H1 (cell line): ENCODE results near the gene BPHL. TPM values are rescaled to one million over a fixed set of nuclear protein-coding genes. Genes with fewer than 3 reads are reported as not detected.

Source experiments
- CTCF ChIA-PET: fragments of 300-600 bp; sonication (Branson Sonifier 250); formaldehyde crosslinking; loops from one replicate; lab custom pipeline; 2021; ENCODE audit not compliant: partially characterized antibody; lab: Charles Lee
- POLR2A ChIA-PET: fragments of 300-600 bp; sonication (Branson Sonifier 250); formaldehyde crosslinking; loops from one replicate; lab custom pipeline; 2021; ENCODE audit warnings: inconsistent platforms; ENCODE audit not compliant: partially characterized antibody; lab: Charles Lee
- DNase-seq, 2 experiments: peaks; one replicate each; pipeline versions ENCODE4 v3.0.0 to v3.0.0-alpha.2; 2010 to 2022; ENCODE audit warnings: low spot score in 2 of 2, low read depth in 1 of 2, mixed read lengths in 1 of 2
- FAIRE-seq: peaks from 2 replicates; lab custom pipeline; 2011; peaks lifted over from hg19 to GRCh38; lab: Jason Lieb, UNC
- H2AFZ ChIP-seq: 2 replicates; pipeline ENCODE4 v1.8.1; 2012; ENCODE audit warnings: low read length, inconsistent platforms
- H2AK5ac ChIP-seq: 2 replicates; pipeline ENCODE4 v1.6.1; 2013; ENCODE audit warnings: low read depth, low read length
- H2BK120ac ChIP-seq: replicated peaks from 2 replicates; pipeline ENCODE3; 2013; ENCODE audit warnings: low read depth, low read length, inconsistent platforms
- H2BK12ac ChIP-seq: 2 replicates; pipeline ENCODE4 v1.6.1; 2013; ENCODE audit warnings: low read depth, low read length
- H2BK15ac ChIP-seq: 2 replicates; pipeline ENCODE4 v1.6.1; 2013; ENCODE audit warnings: low read length
- H2BK20ac ChIP-seq: 2 replicates; pipeline ENCODE4 v1.6.1; 2013; ENCODE audit warnings: low read length
- H2BK5ac ChIP-seq: 2 replicates; pipeline ENCODE4 v1.6.1; 2013; ENCODE audit warnings: low read depth, low read length
- H3K14ac ChIP-seq: 2 replicates; pipeline ENCODE4 v1.6.1; 2013; ENCODE audit warnings: inconsistent platforms; ENCODE audit not compliant: insufficient read length
- H3K18ac ChIP-seq: 2 replicates; pipeline ENCODE4 v1.6.1; 2013; ENCODE audit warnings: low read length; ENCODE audit errors: extremely low read depth
- H3K23ac ChIP-seq: 2 replicates; pipeline ENCODE4 v1.6.1; 2013; ENCODE audit warnings: inconsistent platforms; ENCODE audit not compliant: insufficient read length
- H3K23me2 ChIP-seq: 2 replicates; pipeline ENCODE4 v1.6.1; 2013; ENCODE audit warnings: low read depth, low read length
- H3K27ac ChIP-seq: 2 replicates; pipeline ENCODE4 v1.6.1; 2011; ENCODE audit warnings: low read depth, low read length, inconsistent platforms
- H3K27me3 ChIP-seq, 4 experiments: replicated peaks in 1 of 4; 1 replicate in 1 of 4; 2 replicates in 3 of 4; pipeline versions ENCODE4 v1.6.1 to v1.8.1; 2011 to 2013; ENCODE audit warnings: low read length in 3 of 4, mild to moderate bottlenecking in 3 of 4, inconsistent platforms in 2 of 4, mixed read lengths in 2 of 4, moderate library complexity in 1 of 4; ENCODE audit not compliant: control insufficient read depth in 3 of 4, insufficient read depth in 3 of 4; ENCODE audit errors: extremely low read depth in 1 of 4
- H3K36me3 ChIP-seq, 4 experiments: 2 replicates each; pipeline versions ENCODE4 v1.6.1 to v1.8.1; 2011 to 2013; ENCODE audit warnings: mild to moderate bottlenecking in 4 of 4, low read length in 3 of 4, moderate library complexity in 2 of 4, control low read depth in 1 of 4, inconsistent platforms in 1 of 4; ENCODE audit not compliant: insufficient read depth in 4 of 4, control insufficient read depth in 2 of 4
- H3K4ac ChIP-seq: replicated peaks from 2 replicates; pipeline ENCODE3; 2013; ENCODE audit warnings: low read length, low read depth, mixed read lengths, inconsistent platforms; ENCODE audit not compliant: insufficient read length
- H3K4me1 ChIP-seq, 4 experiments: replicated peaks in 1 of 4; 1 replicate in 1 of 4; 2 replicates in 3 of 4; pipeline versions ENCODE4 v1.6.1 to v1.8.1; 2011 to 2013; ENCODE audit warnings: low read length in 3 of 4, inconsistent platforms in 2 of 4, mixed read lengths in 1 of 4; ENCODE audit not compliant: insufficient read depth in 4 of 4, control insufficient read depth in 3 of 4
- H3K4me2 ChIP-seq, 2 experiments: 2 replicates each; pipeline versions ENCODE4 v1.6.1 to v1.8.1; 2011 to 2013; ENCODE audit warnings: low read depth in 2 of 2, low read length in 2 of 2, control low read depth in 1 of 2, inconsistent platforms in 1 of 2, mild to moderate bottlenecking in 1 of 2; ENCODE audit not compliant: insufficient read depth in 1 of 2
- H3K4me3 ChIP-seq, 4 experiments: fragments of 200-600, 300-600 bp in 1 of 4; sonication (generic), shearing (Covaris generic), sonication (Bioruptor Twin) in 1 of 4; 2 replicates each; pipeline versions ENCODE4 v1.5.1 to v1.8.1; 2011 to 2016; ENCODE audit warnings: low read length in 4 of 4, low read depth in 3 of 4, control low read depth in 2 of 4, inconsistent platforms in 2 of 4, mild to moderate bottlenecking in 2 of 4, mixed read lengths in 1 of 4, moderate library complexity in 1 of 4; ENCODE audit not compliant: insufficient read depth in 2 of 4; ENCODE audit errors: extremely low read depth in 1 of 4
- H3K56ac ChIP-seq: replicated peaks from 2 replicates; pipeline ENCODE3; 2013; ENCODE audit warnings: low read depth, mild to moderate bottlenecking, mixed read lengths, low read length, inconsistent platforms; ENCODE audit not compliant: insufficient read length
- H3K79me1 ChIP-seq: 2 replicates; pipeline ENCODE4 v1.6.1; 2013; ENCODE audit warnings: low read depth, low read length, control low read depth
- H3K79me2 ChIP-seq, 2 experiments: 2 replicates each; pipeline versions ENCODE4 v1.6.1 to v1.8.1; 2012 to 2013; ENCODE audit warnings: low read length in 2 of 2, mild to moderate bottlenecking in 2 of 2, inconsistent platforms in 1 of 2; ENCODE audit not compliant: insufficient read depth in 2 of 2, control insufficient read depth in 1 of 2
- H3K9ac ChIP-seq, 4 experiments: replicated peaks in 1 of 4; 1 replicate in 1 of 4; 2 replicates in 3 of 4; pipeline versions ENCODE4 v1.6.1 to v1.8.1; 2011 to 2013; ENCODE audit warnings: low read depth in 3 of 4, low read length in 3 of 4, control low read depth in 2 of 4, mild to moderate bottlenecking in 2 of 4, moderate library complexity in 2 of 4, inconsistent platforms in 1 of 4; ENCODE audit errors: extremely low read depth in 1 of 4
- H3K9me3 ChIP-seq, 2 experiments: 2 replicates each; pipeline versions ENCODE4 v1.6.1 to v1.8.1; 2012 to 2013; ENCODE audit warnings: mild to moderate bottlenecking in 2 of 2, moderate library complexity in 2 of 2, control low read depth in 1 of 2, inconsistent platforms in 1 of 2, low read depth in 1 of 2, low read length in 1 of 2, mixed read lengths in 1 of 2; ENCODE audit not compliant: insufficient read depth in 2 of 2
- H4K20me1 ChIP-seq, 2 experiments: replicated peaks in 1 of 2; 2 replicates each; pipeline versions ENCODE3 to v1.8.1; 2011 to 2013; ENCODE audit warnings: inconsistent platforms in 2 of 2, low read length in 2 of 2, mild to moderate bottlenecking in 1 of 2; ENCODE audit not compliant: insufficient read depth in 2 of 2, control insufficient read depth in 1 of 2
- H4K5ac ChIP-seq: 2 replicates; pipeline ENCODE4 v1.6.1; 2013; ENCODE audit warnings: low read length, low read depth, mixed read lengths, inconsistent platforms; ENCODE audit not compliant: insufficient read length
- H4K8ac ChIP-seq: 2 replicates; pipeline ENCODE4 v1.8.0; 2013; ENCODE audit warnings: mild to moderate bottlenecking, moderate library complexity, low read length, inconsistent platforms; ENCODE audit not compliant: insufficient read depth; ENCODE audit errors: extremely low read depth
- H4K91ac ChIP-seq: replicated peaks from 2 replicates; pipeline ENCODE3; 2013; ENCODE audit warnings: low read length, mixed read lengths, inconsistent platforms; ENCODE audit not compliant: insufficient read length
- ATF3 ChIP-seq: IDR thresholded peaks from 2 replicates; pipeline ENCODE4 v1.6.1; 2011; ENCODE audit warnings: low read depth, mild to moderate bottlenecking, low read length; ENCODE audit not compliant: insufficient read depth
- EGR1 ChIP-seq: IDR thresholded peaks from 2 replicates; pipeline ENCODE4 v1.6.1; 2011; ENCODE audit warnings: low read depth, low read length, borderline replicate concordance
- EP300 ChIP-seq, 2 experiments: IDR thresholded peaks; 1 replicate in 1 of 2; 2 replicates in 1 of 2; pipeline ENCODE4 v1.6.1; 2011 to 2012; ENCODE audit warnings: low read depth in 2 of 2, low read length in 2 of 2, mild to moderate bottlenecking in 2 of 2, borderline replicate concordance in 1 of 2, inconsistent platforms in 1 of 2, moderate library complexity in 1 of 2
- HDAC2 ChIP-seq, 2 experiments: fragments of 300-600 bp in 1 of 2; sonication (generic) in 1 of 2; IDR thresholded peaks; 2 replicates each; pipeline ENCODE4 v1.6.1; 2011 to 2012; ENCODE audit warnings: low read depth in 2 of 2, low read length in 2 of 2, mild to moderate bottlenecking in 2 of 2, moderate library complexity in 2 of 2, borderline replicate concordance in 1 of 2, inconsistent platforms in 1 of 2
- JUND ChIP-seq: IDR thresholded peaks from 2 replicates; pipeline ENCODE4 v1.6.1; 2011; ENCODE audit warnings: mild to moderate bottlenecking, improper control_type of control experiment, low read length
- POLR2A ChIP-seq, 2 experiments: IDR thresholded peaks; 1 replicate in 1 of 2; 2 replicates in 1 of 2; pipeline ENCODE4 v1.6.1; 2011; ENCODE audit warnings: low read depth in 2 of 2, low read length in 2 of 2, mild to moderate bottlenecking in 2 of 2; ENCODE audit errors: control extremely low read depth in 1 of 2
- RBBP5 ChIP-seq: IDR thresholded peaks from 2 replicates; pipeline ENCODE4 v1.7.1; 2012; ENCODE audit warnings: low read depth, mild to moderate bottlenecking, inconsistent platforms, low read length, moderate library complexity, borderline replicate concordance
- TAF7 ChIP-seq: optimal IDR thresholded peaks from 2 replicates; pipeline ENCODE3; 2011; ENCODE audit warnings: low read depth, mild to moderate bottlenecking, inconsistent platforms, low read length, moderate library complexity, borderline replicate concordance
- TEAD4 ChIP-seq: IDR thresholded peaks from 2 replicates; pipeline ENCODE4 v1.6.1; 2012; ENCODE audit warnings: low read depth, low read length, inconsistent platforms, mixed read lengths
- WGBS, 2 experiments: shearing (Covaris generic) in 1 of 2; methylation state at CpG; one replicate each; pipeline versions ENCODE4 v1.1.6 to v1.1.7; 2013 to 2015; ENCODE audit warnings: low lambda C conversion rate in 2 of 2, mixed read lengths in 2 of 2, inconsistent platforms in 1 of 2, low coverage in 1 of 2, missing lambda C conversion rate in 1 of 2; ENCODE audit not compliant: insufficient replicate concordance in 2 of 2, insufficient coverage in 1 of 2, insufficient read length in 1 of 2; ENCODE audit errors: extremely low coverage in 1 of 2, missing lambda C conversion rate in 1 of 2; 5-methylcytosine and 5-hydroxymethylcytosine counted together
- polyA plus RNA-seq, 7 experiments: library from polyadenylated mRNA; depleted of rRNA in 3 of 7; stranded (reverse) in 5 of 7; unstranded in 2 of 7; fragments of >200 nt in 5 of 7; fragments of 200-250 nt in 2 of 7; gene quantifications; 1 replicate in 5 of 7; 2 replicates in 1 of 7; 4 replicates in 1 of 7; pipeline versions ENCODE4 v1.2.1 to v1.2.3, GENCODE V29; 2011 to 2013; ENCODE audit warnings: missing spikeins in 2 of 7, mixed read lengths in 2 of 7
- total RNA-seq: library from RNA; stranded (reverse); fragmentation: NEBNext Ultra II Directional; extraction: Animal tissue kit (Norgen Biotek cat#: 25700); gene quantifications from 2 replicates; pipeline ENCODE4 v1.2.1, GENCODE V29; 2021

Gene BPHL
- total and polyA plus RNA-seq, 2 of the 8 experiments (the other 6 are each of a cell fraction or from before 2014, with no cell fraction given): 24.4 to 36.4 TPM

GRCh38 chr6:3157131-3157933, 38.8 kb downstream of the BPHL start, which contains the start of gene TUBB2A:
TSS of gene TUBB2A (minus strand) at chr6:3157544. CDS start at chr6:3157463, 81 bp downstream.
- peaks cover 2 to 5% of the 10 kb centered on the region in 2 experiments for H4K20me1 ChIP-seq
- H2BK12ac ChIP-seq: no peak within 1 kb of the TSS; the same call in 1 of the 2 replicates
- H3K23ac ChIP-seq: no peak within 1 kb of the TSS
- peak in 1 of 2 experiments; percentile 90 for DNase-seq
- peaks cover 0 to 8% of the 10 kb centered on the region in 2 experiments; a peak in 2 of 4 replicates for H3K79me2 ChIP-seq
- H2AFZ ChIP-seq: no peak within 1 kb of the TSS
- H3K27me3 ChIP-seq: no peaks in the 10 kb centered on the region
- ChIA-PET POLR2A (interaction anchor here (0.6 to 4.3 kb wide), 25 partner anchors 8 to 431 kb away, joined by 3 to 24 read pairs (median 5); partner anchors contain the start of genes NQO2 and TUBB2B), CTCF (interaction anchor here (0.6 to 2.2 kb wide), 13 partner anchors 10 to 1731 kb away, joined by 3 to 13 read pairs (median 4); no protein-coding TSS in a partner anchor)
- H2BK120ac ChIP-seq: no peak within 1 kb of the TSS
- peaks cover 4 to 27% (median 12%) of the 10 kb centered on the region in 4 experiments; a peak in 6 of 8 replicates for H3K36me3 ChIP-seq
- H3K4me1 ChIP-seq: peaks cover 0 to 20% (median 9%) of the 10 kb centered on the region in 4 experiments; a peak in 5 of 7 replicates
- H3K4me2 ChIP-seq: peak within 1 kb of the TSS; percentile 77 to 96
- no peak for FAIRE-seq
- peak within 1 kb of the TSS; percentile 90 for H3K18ac ChIP-seq
- peak within 1 kb of the TSS; percentile 10 for H4K5ac ChIP-seq
- no peaks in the 10 kb centered on the region for H3K79me1 ChIP-seq
- no peak within 1 kb of the TSS for H4K91ac ChIP-seq
- peak within 1 kb of the TSS; percentile 24; the same call in 1 of the 2 replicates for H3K27ac ChIP-seq
- H3K4ac ChIP-seq: peak within 1 kb of the TSS; percentile 79
- H3K56ac ChIP-seq: peak within 1 kb of the TSS; percentile 83
- peak within 1 kb of the TSS; percentile 35 for H4K8ac ChIP-seq
- no peak within 1 kb of the TSS for H3K14ac ChIP-seq
- peak within 1 kb of the TSS; percentile 20 to 78 (median 66) for H3K9ac ChIP-seq
- H3K4me3 ChIP-seq: peak within 1 kb of the TSS; percentile 60 to 79 (median 74)
- H2BK5ac ChIP-seq: peak within 1 kb of the TSS; percentile 82; the same call in 1 of the 2 replicates
- H2AK5ac ChIP-seq: no peak within 1 kb of the TSS
- peaks cover 11% of the 10 kb centered on the region for H3K23me2 ChIP-seq
- H3K9me3 ChIP-seq: no peaks in the 10 kb centered on the region
- H2BK20ac ChIP-seq: peak within 1 kb of the TSS; percentile 61; the same call in 1 of the 2 replicates
- WGBS, 2 experiments: 2% methylated on average over 42 of the region's 95 CpGs; no CpG with 5 or more reads in 1 of the 2 experiments
- no peak within 1 kb of the TSS for H2BK15ac ChIP-seq
- TF ChIP-seq ATF3: no peak
- peak; percentile 97 for TF ChIP-seq EGR1
- TF ChIP-seq POLR2A (IDR thresholded peaks at IDR 0.05; ENCODE audit: control extremely low read depth in 1 of 2, low read depth in 2 of 2, low read length in 2 of 2): peak; percentile 67 to 78
- TF ChIP-seq EP300 (IDR thresholded peaks at IDR 0.05; ENCODE audit: borderline replicate concordance in 1 of 2, low read depth in 2 of 2, low read length in 2 of 2): peak in 1 of 2 experiments; percentile 43; a peak in 1 of 3 replicates
- TF ChIP-seq TAF7: peak; percentile 77
- peak; percentile 82; the same call in 1 of the 2 replicates for TF ChIP-seq JUND
- peak; percentile 62; the same call in 1 of the 2 replicates for TF ChIP-seq RBBP5
- no peak for TF ChIP-seq TEAD4
- peak in 1 of 2 experiments; percentile 1; a peak in 1 of 4 replicates for TF ChIP-seq HDAC2 (IDR thresholded peaks at IDR 0.05; ENCODE audit: borderline replicate concordance in 1 of 2, low read depth in 2 of 2, low read length in 2 of 2)
